ENCODE data around the gene C11orf86. TPM values are rescaled to one million over a fixed set of nuclear protein-coding genes. Genes with fewer than 3 reads are reported as not detected.

Gene C11orf86
- total RNA-seq, 4 donors from 2014 or later, result 21.0 to 88.3 (median 56.1) TPM; not detected in 1

DNA sequence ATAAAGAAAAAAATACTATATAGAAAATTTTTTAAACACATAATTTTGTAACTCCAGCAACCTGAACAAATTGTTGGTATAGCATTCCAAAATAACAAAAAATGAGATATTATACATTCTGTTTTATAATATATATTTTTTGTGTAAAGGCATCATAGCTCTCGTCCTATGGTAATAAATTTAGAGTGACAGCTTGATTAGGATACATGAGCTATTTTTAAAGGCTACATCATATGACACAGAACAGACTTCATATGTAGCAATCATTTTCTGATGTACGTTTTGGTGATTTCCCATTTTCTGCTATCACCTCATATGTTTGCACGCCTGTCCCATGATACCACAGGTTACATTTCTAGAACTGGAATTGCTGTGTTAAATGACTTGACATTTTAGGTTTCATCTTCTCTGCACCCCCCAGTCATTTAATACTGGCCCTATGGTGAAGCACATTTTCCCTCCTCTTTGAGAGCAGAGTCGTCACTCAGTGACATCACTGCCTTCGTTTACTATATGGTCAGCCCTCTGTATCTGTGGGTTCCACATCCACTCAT is 36.4 kb upstream of the C11orf86 start:
- TF ChIP-seq POLR2AphosphoS5 (IDR thresholded peaks at IDR 0.05), result no peak
- TF ChIP-seq, protein P1, sequence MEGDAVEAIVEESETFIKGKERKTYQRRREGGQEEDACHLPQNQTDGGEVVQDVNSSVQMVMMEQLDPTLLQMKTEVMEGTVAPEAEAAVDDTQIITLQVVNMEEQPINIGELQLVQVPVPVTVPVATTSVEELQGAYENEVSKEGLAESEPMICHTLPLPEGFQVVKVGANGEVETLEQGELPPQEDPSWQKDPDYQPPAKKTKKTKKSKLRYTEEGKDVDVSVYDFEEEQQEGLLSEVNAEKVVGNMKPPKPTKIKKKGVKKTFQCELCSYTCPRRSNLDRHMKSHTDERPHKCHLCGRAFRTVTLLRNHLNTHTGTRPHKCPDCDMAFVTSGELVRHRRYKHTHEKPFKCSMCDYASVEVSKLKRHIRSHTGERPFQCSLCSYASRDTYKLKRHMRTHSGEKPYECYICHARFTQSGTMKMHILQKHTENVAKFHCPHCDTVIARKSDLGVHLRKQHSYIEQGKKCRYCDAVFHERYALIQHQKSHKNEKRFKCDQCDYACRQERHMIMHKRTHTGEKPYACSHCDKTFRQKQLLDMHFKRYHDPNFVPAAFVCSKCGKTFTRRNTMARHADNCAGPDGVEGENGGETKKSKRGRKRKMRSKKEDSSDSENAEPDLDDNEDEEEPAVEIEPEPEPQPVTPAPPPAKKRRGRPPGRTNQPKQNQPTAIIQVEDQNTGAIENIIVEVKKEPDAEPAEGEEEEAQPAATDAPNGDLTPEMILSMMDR (IDR thresholded peaks at IDR 0.05), result no peak
- no peak for TF ChIP-seq EP300 (IDR thresholded peaks at IDR 0.05; ENCODE audit: low read depth)
- TF ChIP-seq POLR2A (IDR thresholded peaks at IDR 0.05), result no peak
- 86 to 87% methylated on average over 4 to 5 of the region's 5 CpGs for WGBS, 2 donors (ENCODE audit: low coverage in 1 of 2)
- Histone ChIP-seq H3K9me3 (no peaks in the 10 kb centered on the region), H3K36me3 (no peaks in the 10 kb centered on the region), H3K27ac (no peak overlapping the region), H3K27me3 (no peaks in the 10 kb centered on the region), H3K4me3 (no peak overlapping the region), H3K4me1 (no peaks in the 10 kb centered on the region)
- in situ Hi-C loops (cut with MboI; ENCODE audit: low pct_ligation_motif_present in 1 of 4, low pct_unique_long_range_greater_than_20kb in 1 of 4, low sequenced_read_pairs in 3 of 4), result no loop called here
- intact Hi-C loops (cut with DNase I; ENCODE audit: low total_unique reads), result no loop called here
- DNase-seq, result no peak

- Histone ChIP-seq H3K4me1 (peaks cover 0 to 26% (median 15%) of the 10 kb centered on the region in 4 donors), H3K9me3 (no peaks in the 10 kb centered on the region), H3K27me3 (no peaks in the 10 kb centered on the region), H3K4me3 (no peak overlapping the region), H3K27ac (no peak overlapping the region), H3K36me3 (no peaks in the 10 kb centered on the region)
- 38 to 43% methylated on average over 5 to 8 of the region's 8 CpGs for WGBS, 2 donors (ENCODE audit: low coverage in 1 of 2)
- peak; percentile 57 for DNase-seq
- intact Hi-C loops (cut with DNase I; ENCODE audit: low total_unique reads) (no loop called here), in situ Hi-C loops (cut with MboI; ENCODE audit: low pct_ligation_motif_present in 1 of 4, low pct_unique_long_range_greater_than_20kb in 1 of 4, low sequenced_read_pairs in 3 of 4) (no loop called here)
- TF ChIP-seq POLR2A (IDR thresholded peaks at IDR 0.05) (no peak), EP300 (IDR thresholded peaks at IDR 0.05; ENCODE audit: low read depth) (no peak), POLR2AphosphoS5 (IDR thresholded peaks at IDR 0.05) (no peak)
- TF ChIP-seq, protein P1 (IDR thresholded peaks at IDR 0.05), result no peak
Observed at GRCh38 chr11:66950112-66950535, 25.0 kb upstream of the C11orf86 start.

DNA sequence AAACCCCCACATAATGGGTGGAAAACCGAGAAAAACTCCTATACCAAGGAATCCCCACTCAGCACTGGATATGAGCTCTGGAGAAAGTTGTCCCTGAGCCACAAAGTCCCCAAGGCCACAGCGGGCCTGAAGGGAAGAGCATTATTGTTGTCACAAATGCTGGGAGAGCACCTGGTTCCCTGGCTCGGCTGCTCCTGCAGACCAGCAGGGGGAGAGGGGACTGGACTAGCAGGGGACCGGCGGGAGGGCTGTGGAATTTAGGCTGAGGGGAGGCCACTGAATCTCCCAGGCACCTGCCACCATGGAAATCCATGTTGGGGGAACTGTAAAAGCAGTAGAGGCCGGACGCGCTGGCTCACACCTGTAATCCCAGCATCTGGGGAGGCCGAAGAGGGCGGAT is 24.0 kb upstream of the C11orf86 start:
- in situ Hi-C loops (cut with MboI; ENCODE audit: low pct_ligation_motif_present in 1 of 4, low pct_unique_long_range_greater_than_20kb in 1 of 4, low sequenced_read_pairs in 3 of 4), result no loop called here
- intact Hi-C loops (cut with DNase I; ENCODE audit: low total_unique reads), result no loop called here
- Histone ChIP-seq H3K36me3 (no peaks in the 10 kb centered on the region), H3K9me3 (no peaks in the 10 kb centered on the region), H3K4me3 (no peak overlapping the region), H3K27ac (peak overlapping the region in 1 of 4 donors; percentile 57), H3K4me1 (peaks cover 0 to 27% (median 15%) of the 10 kb centered on the region in 4 donors), H3K27me3 (no peaks in the 10 kb centered on the region)
- DNase-seq, result no peak
- TF ChIP-seq POLR2AphosphoS5 (IDR thresholded peaks at IDR 0.05) (no peak), EP300 (IDR thresholded peaks at IDR 0.05; ENCODE audit: low read depth) (no peak), POLR2A (IDR thresholded peaks at IDR 0.05) (no peak)
- TF ChIP-seq, protein P1 (IDR thresholded peaks at IDR 0.05), result no peak
- 60 to 91% methylated on average over 1 to 10 of the region's 10 CpGs for WGBS, 2 donors (ENCODE audit: low coverage in 1 of 2)

DNA sequence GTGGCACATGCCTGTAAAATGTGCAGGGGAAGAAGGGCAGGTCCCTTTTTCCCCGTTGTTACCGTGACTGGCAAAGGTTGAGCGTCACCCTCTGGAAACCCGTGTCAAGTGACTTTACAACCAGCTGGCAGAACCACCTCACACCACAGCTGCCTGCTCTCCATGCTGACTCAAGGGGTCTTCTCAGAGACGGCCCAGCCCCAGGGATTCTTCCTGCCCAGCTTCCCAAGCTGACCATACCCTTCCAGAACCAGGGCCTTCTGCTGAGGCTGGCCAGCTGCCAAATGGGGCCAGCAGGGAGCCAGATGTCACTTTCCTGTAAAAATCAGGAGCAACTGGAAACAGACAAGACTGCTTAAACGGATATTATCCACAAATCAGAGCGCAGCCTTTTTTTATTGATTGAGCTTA is 23.2 kb upstream of the C11orf86 start:
- no peaks in the 10 kb centered on the region for H3K36me3 ChIP-seq
- no peaks in the 10 kb centered on the region for H3K27me3 ChIP-seq
- DNase-seq, result peak; percentile 53
- no peak overlapping the region for H3K4me3 ChIP-seq
- H3K4me1 ChIP-seq, result peaks cover 0 to 35% (median 16%) of the 10 kb centered on the region in 4 donors
- no peaks in the 10 kb centered on the region for H3K9me3 ChIP-seq
- intact Hi-C loops (cut with DNase I; ENCODE audit: low total_unique reads) (no loop called here), in situ Hi-C loops (cut with MboI; ENCODE audit: low pct_ligation_motif_present in 1 of 4, low pct_unique_long_range_greater_than_20kb in 1 of 4, low sequenced_read_pairs in 3 of 4) (no loop called here)
- no peak for TF ChIP-seq POLR2A (IDR thresholded peaks at IDR 0.05)
- TF ChIP-seq POLR2AphosphoS5 (IDR thresholded peaks at IDR 0.05), result peak in 1 of 3 donors; percentile 22
- 31 to 42% methylated on average over 2 to 7 of the region's 7 CpGs for WGBS, 2 donors (ENCODE audit: low coverage in 1 of 2)
- peak overlapping the region in 3 of 4 donors; percentile 43 to 57 (median 49) for H3K27ac ChIP-seq

Measured in transverse colon (tissue), 4 donors.